ENCODE data around the gene SRGAP1.

Gene SRGAP1

DNA sequence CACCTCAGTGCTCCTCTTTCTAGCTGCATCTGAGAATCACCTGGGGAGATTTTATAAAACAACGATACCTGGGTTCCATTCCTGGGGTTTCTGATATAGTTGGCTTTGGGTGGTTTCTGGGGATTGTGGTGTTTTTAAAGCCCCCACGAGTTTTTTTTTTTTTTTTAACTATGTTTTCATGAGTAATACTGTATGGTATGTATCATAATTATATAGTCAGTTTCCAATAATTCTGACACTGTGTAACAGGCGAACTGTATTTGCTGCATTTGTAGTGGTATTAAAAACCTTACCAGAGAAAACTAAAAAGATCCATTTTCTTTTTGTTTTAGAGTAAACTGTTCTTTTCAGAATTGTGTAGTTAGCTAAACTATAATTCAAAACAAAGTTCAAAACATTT is 84.9 kb downstream of the SRGAP1 start:
- H2BK12ac ChIP-seq (ENCODE audit: low read length), result no peak overlapping the region
- H3K27me3 ChIP-seq (ENCODE audit: insufficient read depth, low read length), result no peaks in the 10 kb centered on the region
- no peak overlapping the region for H3K23ac ChIP-seq (ENCODE audit: low read length)
- no peak overlapping the region for H3K18ac ChIP-seq (ENCODE audit: low read length)
- no peak overlapping the region for H3K27ac ChIP-seq (ENCODE audit: low read depth, low read length)
- H2AFZ ChIP-seq (ENCODE audit: insufficient read depth, low read length, poor library complexity), result no peak overlapping the region
- H4K91ac ChIP-seq (ENCODE audit: low read depth, low read length), result no peak overlapping the region
- no peak overlapping the region for H4K8ac ChIP-seq (ENCODE audit: low read depth, low read length)
- no peak for DNase-seq
- H3K36me3 ChIP-seq (ENCODE audit: control insufficient read depth in 1 of 2, insufficient read depth in 2 of 2, low read length in 2 of 2), result no peaks in the 10 kb centered on the region
- H3K14ac ChIP-seq (ENCODE audit: low read length), result no peak overlapping the region
- peaks cover 0 to 3% of the 10 kb centered on the region in 2 experiments for H3K4me1 ChIP-seq (ENCODE audit: control insufficient read depth in 1 of 2, insufficient read depth in 2 of 2, low read length in 2 of 2)
- no peak overlapping the region for H2AK5ac ChIP-seq (ENCODE audit: low read length)
- no peaks in the 10 kb centered on the region for H3K79me2 ChIP-seq (ENCODE audit: control insufficient read depth, insufficient read depth, low read length, poor library complexity)
- H4K12ac ChIP-seq (ENCODE audit: low read depth, low read length), result no peak overlapping the region
- H3K9ac ChIP-seq (ENCODE audit: low read length), result no peak overlapping the region
- no peak overlapping the region for H3K4me3 ChIP-seq (ENCODE audit: low read depth, low read length)
- H2BK5ac ChIP-seq (ENCODE audit: low read depth, low read length, poor library complexity), result no peak overlapping the region
- H3K4me2 ChIP-seq (ENCODE audit: low read length), result no peak overlapping the region
- no peak overlapping the region for H2BK120ac ChIP-seq (ENCODE audit: insufficient read depth, low read length, poor library complexity)
- WGBS (ENCODE audit: extremely low coverage, insufficient coverage, insufficient read length), result no CpG with 5 or more reads among the region's 3 CpGs
- H3K4ac ChIP-seq (ENCODE audit: low read depth, low read length), result no peak overlapping the region
- H3K79me1 ChIP-seq (ENCODE audit: low read length), result no peaks in the 10 kb centered on the region
- no peaks in the 10 kb centered on the region for H3K9me3 ChIP-seq (ENCODE audit: insufficient read depth, low read depth, low read length)

DNA sequence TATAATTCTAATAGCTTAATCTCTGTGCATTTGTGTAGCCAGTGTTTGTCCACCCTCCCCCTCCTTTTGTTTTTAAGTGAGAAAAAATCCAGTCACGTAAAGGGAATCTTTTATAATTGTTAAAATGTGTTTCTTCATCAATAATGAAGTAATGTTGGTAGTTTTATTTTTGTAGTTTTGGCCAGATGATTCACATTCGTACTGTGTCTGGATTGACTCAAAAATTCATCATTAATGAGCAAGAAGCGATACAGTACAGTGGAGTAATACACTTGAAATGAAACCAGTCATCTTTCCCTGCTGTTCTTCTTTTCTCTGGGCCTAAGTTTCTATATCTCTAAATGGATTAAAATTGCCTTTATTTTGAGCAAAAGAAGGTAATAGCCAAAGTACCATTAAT is 86.5 kb downstream of the SRGAP1 start:
- DNase-seq, result no peak
- H3K79me2 ChIP-seq (ENCODE audit: control insufficient read depth, insufficient read depth, low read length, poor library complexity), result no peaks in the 10 kb centered on the region
- no peak overlapping the region for H2AK5ac ChIP-seq (ENCODE audit: low read length)
- H3K4me2 ChIP-seq (ENCODE audit: low read length), result no peak overlapping the region
- H2AFZ ChIP-seq (ENCODE audit: insufficient read depth, low read length, poor library complexity), result no peak overlapping the region
- no peak overlapping the region for H2BK12ac ChIP-seq (ENCODE audit: low read length)
- no peak overlapping the region for H4K91ac ChIP-seq (ENCODE audit: low read depth, low read length)
- no peaks in the 10 kb centered on the region for H3K27me3 ChIP-seq (ENCODE audit: insufficient read depth, low read length)
- H3K14ac ChIP-seq (ENCODE audit: low read length), result no peak overlapping the region
- H3K4ac ChIP-seq (ENCODE audit: low read depth, low read length), result no peak overlapping the region
- no peak overlapping the region for H2BK5ac ChIP-seq (ENCODE audit: low read depth, low read length, poor library complexity)
- no CpG with 5 or more reads among the region's 3 CpGs for WGBS (ENCODE audit: extremely low coverage, insufficient coverage, insufficient read length)
- no peak overlapping the region for H3K23ac ChIP-seq (ENCODE audit: low read length)
- H4K12ac ChIP-seq (ENCODE audit: low read depth, low read length), result no peak overlapping the region
- no peaks in the 10 kb centered on the region for H3K9me3 ChIP-seq (ENCODE audit: insufficient read depth, low read depth, low read length)
- no peak overlapping the region for H2BK120ac ChIP-seq (ENCODE audit: insufficient read depth, low read length, poor library complexity)
- H4K8ac ChIP-seq (ENCODE audit: low read depth, low read length), result no peak overlapping the region
- no peaks in the 10 kb centered on the region for H3K79me1 ChIP-seq (ENCODE audit: low read length)
- peaks cover 0 to 3% of the 10 kb centered on the region in 2 experiments for H3K4me1 ChIP-seq (ENCODE audit: control insufficient read depth in 1 of 2, insufficient read depth in 2 of 2, low read length in 2 of 2)
- H3K18ac ChIP-seq (ENCODE audit: low read length), result no peak overlapping the region
- H3K27ac ChIP-seq (ENCODE audit: low read depth, low read length), result no peak overlapping the region
- no peak overlapping the region for H3K9ac ChIP-seq (ENCODE audit: low read length)
- H3K36me3 ChIP-seq (ENCODE audit: control insufficient read depth in 1 of 2, insufficient read depth in 2 of 2, low read length in 2 of 2), result no peaks in the 10 kb centered on the region
- no peak overlapping the region for H3K4me3 ChIP-seq (ENCODE audit: low read depth, low read length)

DNA sequence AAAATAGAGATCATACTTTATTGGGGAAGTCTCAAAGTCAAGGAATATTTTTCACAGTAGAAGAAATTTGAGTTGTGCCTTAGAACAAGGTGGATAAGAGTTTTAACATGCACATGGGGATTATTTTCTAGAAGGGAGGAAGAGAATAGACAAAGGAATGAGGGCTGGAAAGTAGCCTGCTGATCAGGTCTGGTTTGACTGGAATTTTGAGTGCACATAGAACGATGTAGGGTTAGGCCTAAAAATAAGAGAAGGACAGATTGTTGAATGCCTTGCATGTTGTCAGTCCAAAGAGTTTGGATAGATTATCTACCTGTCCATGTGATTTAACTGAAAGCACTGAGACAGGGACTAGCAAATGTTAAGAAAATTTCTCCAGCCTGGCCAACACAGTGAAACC is 87.2 kb downstream of the SRGAP1 start:
- Histone ChIP-seq H2BK120ac (ENCODE audit: insufficient read depth, low read length, poor library complexity) (no peak overlapping the region), H3K4me3 (ENCODE audit: low read depth, low read length) (no peak overlapping the region), H3K9me3 (ENCODE audit: insufficient read depth, low read depth, low read length) (no peaks in the 10 kb centered on the region), H4K91ac (ENCODE audit: low read depth, low read length) (no peak overlapping the region), H3K4ac (ENCODE audit: low read depth, low read length) (no peak overlapping the region), H2AK5ac (ENCODE audit: low read length) (no peak overlapping the region), H3K36me3 (ENCODE audit: control insufficient read depth in 1 of 2, insufficient read depth in 2 of 2, low read length in 2 of 2) (no peaks in the 10 kb centered on the region), H2BK12ac (ENCODE audit: low read length) (no peak overlapping the region), H3K4me1 (ENCODE audit: control insufficient read depth in 1 of 2, insufficient read depth in 2 of 2, low read length in 2 of 2) (peaks cover 0 to 3% of the 10 kb centered on the region in 2 experiments), H3K9ac (ENCODE audit: low read length) (no peak overlapping the region), H3K23ac (ENCODE audit: low read length) (no peak overlapping the region), H2BK5ac (ENCODE audit: low read depth, low read length, poor library complexity) (no peak overlapping the region), H3K27me3 (ENCODE audit: insufficient read depth, low read length) (no peaks in the 10 kb centered on the region), H4K12ac (ENCODE audit: low read depth, low read length) (no peak overlapping the region), H3K79me2 (ENCODE audit: control insufficient read depth, insufficient read depth, low read length, poor library complexity) (no peaks in the 10 kb centered on the region), H3K4me2 (ENCODE audit: low read length) (no peak overlapping the region), H3K18ac (ENCODE audit: low read length) (no peak overlapping the region), H2AFZ (ENCODE audit: insufficient read depth, low read length, poor library complexity) (no peak overlapping the region), H4K8ac (ENCODE audit: low read depth, low read length) (no peak overlapping the region), H3K27ac (ENCODE audit: low read depth, low read length) (no peak overlapping the region), H3K14ac (ENCODE audit: low read length) (no peak overlapping the region), H3K79me1 (ENCODE audit: low read length) (no peaks in the 10 kb centered on the region)
- WGBS (ENCODE audit: extremely low coverage, insufficient coverage, insufficient read length), result no CpG with 5 or more reads among the region's 1 CpG
- DNase-seq, result peak in 1 of 2 donors; percentile 49

DNA sequence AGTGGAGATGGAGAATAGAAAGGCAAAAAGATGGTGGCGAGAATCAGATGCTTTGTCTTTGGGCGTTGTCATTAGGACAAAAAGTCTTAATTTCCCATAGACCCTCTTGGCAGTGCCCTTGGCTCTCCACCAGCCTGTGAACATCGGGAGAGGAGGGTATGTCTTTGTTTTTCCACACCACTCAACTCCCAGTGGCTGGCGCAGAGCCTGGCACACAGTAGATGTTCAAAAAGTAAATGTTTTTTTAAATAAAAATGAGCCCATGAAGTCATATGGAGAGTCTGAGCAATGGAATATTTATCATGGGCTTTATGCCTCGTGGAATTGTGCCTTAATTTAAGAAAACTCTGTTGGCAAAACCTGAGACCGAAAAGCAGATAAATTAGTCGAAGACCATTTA is 90.4 kb downstream of the SRGAP1 start:
- H3K79me2 ChIP-seq (ENCODE audit: control insufficient read depth, insufficient read depth, low read length, poor library complexity), result no peaks in the 10 kb centered on the region
- H3K4me1 ChIP-seq (ENCODE audit: control insufficient read depth in 1 of 2, insufficient read depth in 2 of 2, low read length in 2 of 2), result peaks cover 0 to 3% of the 10 kb centered on the region in 2 experiments
- DNase-seq, result no peak
- H3K4me2 ChIP-seq (ENCODE audit: low read length), result no peak overlapping the region
- H2AFZ ChIP-seq (ENCODE audit: insufficient read depth, low read length, poor library complexity), result no peak overlapping the region
- no peak overlapping the region for H3K4me3 ChIP-seq (ENCODE audit: low read depth, low read length)
- no peak overlapping the region for H3K18ac ChIP-seq (ENCODE audit: low read length)
- H2BK120ac ChIP-seq (ENCODE audit: insufficient read depth, low read length, poor library complexity), result no peak overlapping the region
- no peak overlapping the region for H3K4ac ChIP-seq (ENCODE audit: low read depth, low read length)
- H3K9ac ChIP-seq (ENCODE audit: low read length), result no peak overlapping the region
- H2BK5ac ChIP-seq (ENCODE audit: low read depth, low read length, poor library complexity), result no peak overlapping the region
- H3K23ac ChIP-seq (ENCODE audit: low read length), result no peak overlapping the region
- no peaks in the 10 kb centered on the region for H3K36me3 ChIP-seq (ENCODE audit: control insufficient read depth in 1 of 2, insufficient read depth in 2 of 2, low read length in 2 of 2)
- H3K79me1 ChIP-seq (ENCODE audit: low read length), result no peaks in the 10 kb centered on the region
- no peaks in the 10 kb centered on the region for H3K27me3 ChIP-seq (ENCODE audit: insufficient read depth, low read length)
- no peaks in the 10 kb centered on the region for H3K9me3 ChIP-seq (ENCODE audit: insufficient read depth, low read depth, low read length)
- H3K14ac ChIP-seq (ENCODE audit: low read length), result no peak overlapping the region
- H2BK12ac ChIP-seq (ENCODE audit: low read length), result no peak overlapping the region
- no CpG with 5 or more reads among the region's 7 CpGs for WGBS (ENCODE audit: extremely low coverage, insufficient coverage, insufficient read length)
- no peak overlapping the region for H4K91ac ChIP-seq (ENCODE audit: low read depth, low read length)
- no peak overlapping the region for H3K27ac ChIP-seq (ENCODE audit: low read depth, low read length)
- no peak overlapping the region for H4K8ac ChIP-seq (ENCODE audit: low read depth, low read length)
- H2AK5ac ChIP-seq (ENCODE audit: low read length), result no peak overlapping the region
- no peak overlapping the region for H4K12ac ChIP-seq (ENCODE audit: low read depth, low read length)
